GM10266 (cell line): ENCODE data around the gene CACNB4.

Experiments
- DNase-seq: peaks from one replicate; pipeline ENCODE4 v3.0.0; 2012; ENCODE audit errors: extremely low spot score
- TF ChIP-seq, protein P1 (sequence below): IDR thresholded peaks from 2 replicates; pipeline ENCODE4 v1.5.1; 2012; ENCODE audit warnings: mild to moderate bottlenecking, low read depth; ENCODE audit not compliant: control insufficient read depth, insufficient read depth; ENCODE audit errors: missing control alignments

CACNB4 gene

DNA sequence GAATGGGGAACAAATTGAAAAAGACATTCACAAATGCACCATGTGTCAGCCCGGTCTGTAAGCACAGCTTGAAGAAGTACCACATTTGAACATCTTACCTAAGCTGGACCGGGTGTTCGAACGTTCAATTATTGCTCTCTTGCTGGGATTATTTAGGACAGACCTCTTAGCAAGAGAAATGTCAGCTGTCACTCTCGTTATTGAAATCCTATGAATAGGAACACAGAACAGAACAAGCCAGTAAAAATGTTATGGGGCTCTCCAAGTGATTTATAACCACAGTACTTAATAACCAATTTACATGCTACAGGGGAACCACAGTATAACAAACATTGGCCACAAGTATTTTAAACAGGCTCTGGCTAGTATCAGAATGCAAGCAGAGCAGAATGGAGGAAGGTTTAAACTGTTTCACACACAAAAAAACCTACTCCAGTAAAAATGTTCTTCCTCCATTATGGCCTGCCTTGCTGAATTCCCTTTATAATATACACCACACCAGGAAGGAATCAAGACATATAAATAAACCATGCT, 238.2 kb downstream of the CACNB4 start:
- TF ChIP-seq, protein P1, sequence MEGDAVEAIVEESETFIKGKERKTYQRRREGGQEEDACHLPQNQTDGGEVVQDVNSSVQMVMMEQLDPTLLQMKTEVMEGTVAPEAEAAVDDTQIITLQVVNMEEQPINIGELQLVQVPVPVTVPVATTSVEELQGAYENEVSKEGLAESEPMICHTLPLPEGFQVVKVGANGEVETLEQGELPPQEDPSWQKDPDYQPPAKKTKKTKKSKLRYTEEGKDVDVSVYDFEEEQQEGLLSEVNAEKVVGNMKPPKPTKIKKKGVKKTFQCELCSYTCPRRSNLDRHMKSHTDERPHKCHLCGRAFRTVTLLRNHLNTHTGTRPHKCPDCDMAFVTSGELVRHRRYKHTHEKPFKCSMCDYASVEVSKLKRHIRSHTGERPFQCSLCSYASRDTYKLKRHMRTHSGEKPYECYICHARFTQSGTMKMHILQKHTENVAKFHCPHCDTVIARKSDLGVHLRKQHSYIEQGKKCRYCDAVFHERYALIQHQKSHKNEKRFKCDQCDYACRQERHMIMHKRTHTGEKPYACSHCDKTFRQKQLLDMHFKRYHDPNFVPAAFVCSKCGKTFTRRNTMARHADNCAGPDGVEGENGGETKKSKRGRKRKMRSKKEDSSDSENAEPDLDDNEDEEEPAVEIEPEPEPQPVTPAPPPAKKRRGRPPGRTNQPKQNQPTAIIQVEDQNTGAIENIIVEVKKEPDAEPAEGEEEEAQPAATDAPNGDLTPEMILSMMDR, result no peak

DNA sequence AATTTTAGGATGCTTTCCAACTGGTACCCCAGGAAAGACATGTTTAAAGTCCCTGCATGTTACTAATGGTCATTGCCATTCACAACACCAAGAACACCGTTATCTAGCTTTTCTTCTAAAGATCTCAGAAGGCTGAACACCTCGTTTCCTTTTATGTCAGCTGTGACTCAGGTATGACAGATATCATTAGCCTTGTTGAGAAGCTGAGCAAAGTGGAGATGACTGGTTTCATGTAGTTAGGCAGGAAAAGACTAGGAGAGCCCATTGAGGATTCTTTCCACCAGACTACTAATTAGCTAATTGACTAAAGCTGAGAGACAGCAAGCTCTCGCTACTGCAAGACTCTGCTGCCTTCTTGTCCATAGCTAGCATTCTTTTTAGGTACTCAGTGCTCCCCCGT, 238.6 kb downstream of the CACNB4 start:
- TF ChIP-seq, protein P1, result no peak
- DNase-seq, result no peak

More for the DNA sequence above, 238.2 kb downstream of the CACNB4 start:
- no peak for DNase-seq

DNA sequence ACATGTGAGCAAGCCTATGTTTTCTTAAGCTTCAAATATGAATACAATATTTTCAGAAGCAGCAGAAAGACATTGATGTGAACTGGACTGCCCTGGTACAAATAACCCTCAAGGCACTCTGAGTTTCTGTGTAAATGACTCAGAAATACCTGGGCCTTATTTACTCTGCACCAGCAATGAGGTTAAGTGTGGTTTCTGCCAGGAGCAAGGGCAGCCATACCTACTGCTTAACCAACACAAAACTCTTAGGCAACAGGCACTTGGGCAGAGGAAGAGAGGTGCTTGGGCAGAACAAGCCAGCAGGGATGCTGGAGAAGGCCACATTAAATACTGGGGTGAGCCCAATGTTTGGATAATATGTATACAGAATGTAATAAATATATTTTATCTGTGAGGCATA, 241.2 kb downstream of the CACNB4 start:
- TF ChIP-seq, protein P1, result no peak
- no peak for DNase-seq

DNA sequence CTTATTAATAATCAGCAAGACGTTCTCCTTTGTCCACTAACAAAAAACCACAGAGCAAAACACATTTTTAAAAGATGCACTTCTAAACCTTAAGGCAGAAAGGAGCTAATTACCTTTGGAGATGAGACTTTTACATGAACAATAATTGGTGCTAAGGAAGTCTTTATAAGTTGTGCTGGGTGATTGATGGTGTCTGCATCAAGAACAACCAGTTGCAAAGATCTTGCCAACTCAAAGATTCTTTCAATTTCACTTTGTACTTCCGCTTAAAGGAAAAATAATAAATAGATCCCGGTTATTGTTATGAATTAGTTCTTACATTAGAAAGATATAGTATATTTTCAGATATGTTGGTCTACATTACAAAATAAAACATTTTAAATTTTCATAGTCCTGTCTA, 243.7 kb downstream of the CACNB4 start:
- DNase-seq, result no peak
- TF ChIP-seq, protein P1, result no peak

DNA sequence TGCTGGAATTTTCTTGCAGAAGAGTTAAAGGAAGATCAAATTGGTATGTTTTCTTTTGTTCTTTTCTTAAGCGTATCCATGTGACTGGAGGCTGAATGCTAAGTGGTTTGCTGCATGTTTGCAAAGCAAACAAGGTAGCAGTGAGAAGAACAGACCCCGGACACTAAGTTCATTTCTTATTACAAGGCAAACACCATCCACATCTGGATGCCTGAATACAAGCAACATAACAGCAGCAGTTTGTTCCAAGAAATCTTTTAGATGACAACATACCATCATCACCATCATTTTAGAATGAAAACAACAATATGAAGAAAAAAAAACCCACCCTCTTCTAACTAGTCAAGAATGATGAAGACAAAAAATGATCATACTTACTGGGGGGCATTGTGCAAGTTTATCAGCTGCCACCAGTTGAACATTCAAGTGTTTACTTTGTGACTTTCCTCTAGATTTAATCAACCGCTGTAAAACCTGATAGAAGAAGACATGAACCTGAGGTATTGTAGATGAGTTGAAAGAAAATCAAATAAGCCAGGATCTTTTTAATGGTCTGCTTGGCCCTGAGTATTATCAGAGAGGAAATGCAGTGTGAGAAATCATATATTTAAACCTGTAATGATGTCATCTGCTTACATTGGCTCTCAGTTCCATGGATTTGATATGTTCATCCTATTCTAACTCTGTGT, 245.6 kb downstream of the CACNB4 start:
- TF ChIP-seq, protein P1, result no peak
- DNase-seq, result no peak

DNA sequence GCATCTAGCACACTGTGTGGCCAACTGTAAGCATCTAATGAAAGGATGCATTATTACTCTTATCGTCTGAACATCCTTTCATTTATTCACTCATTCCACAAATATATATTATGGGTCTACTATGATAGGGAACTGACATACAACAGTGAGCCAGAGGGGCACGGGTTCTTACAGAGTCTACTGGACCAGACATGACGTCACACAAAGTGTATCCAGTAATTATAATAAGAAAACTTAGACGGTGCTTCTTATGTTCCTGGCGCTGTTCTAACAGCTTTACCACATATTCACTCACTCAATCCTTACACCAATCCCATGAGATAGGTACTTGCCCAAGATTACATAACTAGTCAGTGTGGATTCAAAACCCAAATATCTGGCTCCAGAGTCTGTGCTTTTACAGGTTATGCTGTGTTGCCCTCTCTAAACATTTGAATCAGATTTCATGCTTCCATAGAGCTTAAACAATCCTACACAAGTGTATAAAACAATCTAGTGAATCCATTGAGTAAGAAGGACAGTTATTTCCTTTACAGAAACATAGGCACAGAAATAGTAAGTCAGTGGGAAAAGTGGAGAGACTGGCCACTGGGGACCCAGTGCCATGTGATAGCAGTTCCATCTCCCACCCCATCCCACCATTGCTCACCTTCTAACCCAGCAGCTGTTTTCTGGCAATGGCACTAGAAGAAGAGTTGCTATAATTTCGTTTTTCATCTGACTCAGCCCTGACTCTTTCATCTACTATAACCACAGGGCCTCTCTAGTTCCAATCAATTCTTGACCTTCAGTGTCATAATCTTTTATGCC, 246.4 kb downstream of the CACNB4 start:
- DNase-seq, result no peak
- TF ChIP-seq, protein P1, result no peak

DNA sequence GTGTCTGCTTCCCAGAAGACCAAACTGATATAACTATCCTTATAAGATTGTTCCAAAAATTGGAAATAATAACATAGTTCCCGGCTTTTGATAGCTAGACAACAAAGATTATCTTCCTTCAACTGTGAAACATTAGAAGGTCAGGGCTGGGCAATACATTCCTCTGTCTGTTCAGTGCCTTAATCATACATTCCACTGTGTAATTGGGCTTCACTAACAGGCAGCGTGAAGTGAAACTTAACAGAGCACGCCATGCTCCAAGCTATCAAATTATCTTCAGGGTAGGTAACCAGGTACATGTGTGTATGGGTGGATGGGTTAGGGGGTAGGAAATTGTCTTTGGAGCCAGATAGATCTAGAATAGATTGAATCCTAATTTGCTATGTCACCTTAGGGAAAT, 247.1 kb downstream of the CACNB4 start:
- no peak for DNase-seq
- TF ChIP-seq, protein P1, result no peak
